ENCODE measurements around the gene SLC36A4. TPM values are rescaled to one million over a fixed set of nuclear protein-coding genes. Genes with fewer than 3 reads are reported as not detected.

SLC36A4 gene
- total RNA-seq, 2 donors from 2014 or later: 9.5 to 15.1 TPM

Other genes starting within 250 kb of the SLC36A4 start
- gene MTNR1B, start 228.3 kb downstream of the SLC36A4 start, total RNA-seq: not detected
- under 1 TPM in 1 of 2 donors, not detected in 1; 0.29 TPM for gene DEUP1, start 132.8 kb upstream of the SLC36A4 start, total RNA-seq

All from colonic mucosa (tissue), 2 donors.